Gastrocnemius medialis (tissue), 4 donors: ENCODE measurements around the gene PEX16. TPM values are rescaled to one million over a fixed set of nuclear protein-coding genes. Genes with fewer than 3 reads are reported as not detected.

Source experiments
- ATAC-seq, 2 donors: fragments of 150-250 bp; one replicate each; pipeline ENCODE4 v1.9.1; 2016
- DNase-seq, 2 donors: peaks; one replicate each; pipeline ENCODE4 v3.0.0-alpha.2; 2019
- H3K27ac ChIP-seq, 4 donors: fragments of 200-600 bp; sonication (generic); 1 replicate in 1 of 4; 2 replicates in 3 of 4; pipeline ENCODE4 v1.5.1; 2016 to 2018; ENCODE audit warnings: mild to moderate bottlenecking in 2 of 4, moderate library complexity in 1 of 4
- H3K27me3 ChIP-seq, 3 donors: fragments of 200-600 bp; sonication (generic) in 2 of 3; 1 replicate in 1 of 3; 2 replicates in 2 of 3; pipeline versions ENCODE4 v1.5.1 to v1.6.0; 2016 to 2019; ENCODE audit warnings: mild to moderate bottlenecking in 1 of 3, moderate library complexity in 1 of 3
- H3K36me3 ChIP-seq, 2 donors: fragments of 200-600 bp; sonication (generic) in 1 of 2; one replicate each; pipeline ENCODE4 v1.5.1; 2017 to 2018
- H3K4me1 ChIP-seq, 2 donors: fragments of 200-600 bp; sonication (generic) in 1 of 2; one replicate each; pipeline ENCODE4 v1.5.1; 2016 to 2017; ENCODE audit warnings: mild to moderate bottlenecking in 2 of 2
- H3K4me3 ChIP-seq, 4 donors: fragments of 200-600 bp; sonication (generic) in 3 of 4; 1 replicate in 1 of 4; 2 replicates in 3 of 4; pipeline ENCODE4 v1.5.1; 2016 to 2019; ENCODE audit warnings: mild to moderate bottlenecking in 2 of 4
- H3K9me3 ChIP-seq, 3 donors: fragments of 200-600 bp; sonication (generic) in 2 of 3; 1 replicate in 1 of 3; 2 replicates in 2 of 3; pipeline ENCODE4 v1.5.1; 2016 to 2019
- CTCF ChIP-seq, 5 experiments: fragments of 450-650 bp in 3 of 5; fragments of 200-600 bp in 2 of 5; sonication (generic) in 2 of 5; IDR thresholded peaks in 4 of 5; conservative IDR thresholded peaks in 1 of 5; 1 replicate in 4 of 5; 2 replicates in 1 of 5; pipeline ENCODE4 v1.5.1; 2016 to 2019; ENCODE audit warnings: antibody characterized with exemption in 5 of 5, mild to moderate bottlenecking in 3 of 5, moderate library complexity in 3 of 5
- POLR2A ChIP-seq, 2 donors: fragments of 450-650 bp; IDR thresholded peaks; one replicate each; pipeline ENCODE4 v1.6.1; 2017; ENCODE audit warnings: antibody characterized with exemption in 2 of 2, mild to moderate bottlenecking in 2 of 2, moderate library complexity in 2 of 2
- in situ Hi-C, 4 donors: fragments of 200-750 bp; cut with MboI; loops; one replicate each; pipeline versions ENCODE4 v1.15.0 to v1.8.0; 2017; ENCODE audit warnings: low sequenced_read_pairs in 4 of 4
- intact Hi-C: fragments of 100-400 bp; cut with DNase I; formaldehyde crosslinking; loops from one replicate; pipeline ENCODE4 v1.15.1; 2023; ENCODE audit warnings: low total_unique reads
- total RNA-seq, 4 donors: library from RNA; depleted of rRNA; stranded (reverse); fragments of >200 nt; gene quantifications; one replicate each; pipeline versions ENCODE4 v1.1.0 to v1.2.3, GENCODE V29; 2016

The PEX16 gene
- total RNA-seq, 4 donors from 2014 or later, result 18.5 to 27.2 (median 20.5) TPM

- no peaks in the 10 kb centered on the region for H3K27me3 ChIP-seq
- H3K36me3 ChIP-seq, result peaks cover 0 to 100% of the 10 kb centered on the region in 2 donors
- no peaks in the 10 kb centered on the region for H3K4me1 ChIP-seq
- H3K4me3 ChIP-seq, result no peak overlapping the region
- in situ Hi-C loops (no loop called here), intact Hi-C loops (loop anchor here (10.0 kb wide), 1 partner anchor 255 kb away; the partner anchor contains the start of gene PHF21A)
- no peak for TF ChIP-seq CTCF (IDR thresholded peaks at IDR 0.05 in 4 of 5, conservative IDR thresholded peaks at IDR 0.05 in 1 of 5)
- TF ChIP-seq POLR2A (IDR thresholded peaks at IDR 0.05), result no peak
- DNase-seq (no peak), ATAC-seq (no peak)
- H3K9me3 ChIP-seq, result no peaks in the 10 kb centered on the region
- H3K27ac ChIP-seq, result no peak overlapping the region
Measured at GRCh38 chr11:45869551-45869950, 48.1 kb downstream of the PEX16 start.

GRCh38 chr11:45864041-45864440, 53.6 kb downstream of the PEX16 start:
- Histone ChIP-seq H3K4me3 (no peak overlapping the region), H3K36me3 (peaks cover 0 to 79% of the 10 kb centered on the region in 2 donors)
- intact Hi-C loops, result loop anchor here (5.0 to 10.0 kb wide), 2 partner anchors 53 to 261 kb away; partner anchors contain the start of genes PEX16 and PHF21A

GRCh38 chr11:45860764-45861510, 56.7 kb downstream of the PEX16 start:
- ATAC-seq (peak; percentile 65 to 75), DNase-seq (peak; percentile 34 to 67)
- Histone ChIP-seq H3K4me3 (no peak overlapping the region), H3K4me1 (peaks cover 55 to 56% of the 10 kb centered on the region in 2 donors), H3K27me3 (no peaks in the 10 kb centered on the region), H3K27ac (peak overlapping the region; percentile 91 to 99 (median 99)), H3K36me3 (peaks cover 0 to 48% of the 10 kb centered on the region in 2 donors), H3K9me3 (no peaks in the 10 kb centered on the region)
- intact Hi-C loops, result loop anchor here (5.0 to 10.0 kb wide), 2 partner anchors 56 to 264 kb away; partner anchors contain the start of genes PEX16 and PHF21A
- TF ChIP-seq POLR2A (IDR thresholded peaks at IDR 0.05) (no peak), CTCF (IDR thresholded peaks at IDR 0.05 in 4 of 5, conservative IDR thresholded peaks at IDR 0.05 in 1 of 5) (no peak)
- in situ Hi-C loops, result no loop called here

More at GRCh38 chr11:45864041-45864440, 53.6 kb downstream of the PEX16 start:
- DNase-seq (no peak), ATAC-seq (no peak)
- Histone ChIP-seq H3K9me3 (no peaks in the 10 kb centered on the region), H3K4me1 (peaks cover 24 to 25% of the 10 kb centered on the region in 2 donors), H3K27ac (peak overlapping the region in 1 of 4 donors; percentile 1), H3K27me3 (no peaks in the 10 kb centered on the region)
- in situ Hi-C loops, result no loop called here
- TF ChIP-seq CTCF (IDR thresholded peaks at IDR 0.05 in 4 of 5, conservative IDR thresholded peaks at IDR 0.05 in 1 of 5), result no peak
- TF ChIP-seq POLR2A (IDR thresholded peaks at IDR 0.05), result no peak

- in situ Hi-C loops (no loop called here), intact Hi-C loops (loop anchor here (5.0 to 10.0 kb wide), 2 partner anchors 57 to 264 kb away; partner anchors contain the start of genes PEX16 and PHF21A)
- no peak for TF ChIP-seq CTCF (IDR thresholded peaks at IDR 0.05 in 4 of 5, conservative IDR thresholded peaks at IDR 0.05 in 1 of 5)
- TF ChIP-seq POLR2A (IDR thresholded peaks at IDR 0.05), result no peak
- H3K27me3 ChIP-seq, result no peaks in the 10 kb centered on the region
- no peaks in the 10 kb centered on the region for H3K9me3 ChIP-seq
- DNase-seq (no peak), ATAC-seq (no peak)
- H3K4me3 ChIP-seq, result no peak overlapping the region
- peak overlapping the region; percentile 91 to 99 (median 99) for H3K27ac ChIP-seq
- peaks cover 0 to 42% of the 10 kb centered on the region in 2 donors for H3K36me3 ChIP-seq
- H3K4me1 ChIP-seq, result peaks cover 61 to 62% of the 10 kb centered on the region in 2 donors
Measured at GRCh38 chr11:45860348-45860747, 57.3 kb downstream of the PEX16 start.

Other genes starting within 250 kb of the PEX16 start
- gene SLC35C1, start 112.7 kb downstream of the PEX16 start, total RNA-seq, result 10 to 100 TPM in 1 of 4 donors, 1 to 10 TPM in 3; 4.8 to 11.7 (median 7.8) TPM
- gene CRY2, start 70.4 kb downstream of the PEX16 start, total RNA-seq, result 10 to 100 TPM; 36.4 to 85.9 (median 37.9) TPM
- 1 to 10 TPM; 1.4 to 4.0 (median 1.9) TPM for gene MAPK8IP1, start 32.2 kb downstream of the PEX16 start, total RNA-seq
- not detected for gene FREY1, start 10.6 kb downstream of the PEX16 start, total RNA-seq
- gene LARGE2, start 4.8 kb upstream of the PEX16 start, total RNA-seq, result not detected
- gene PHF21A, start 203.6 kb upstream of the PEX16 start, total RNA-seq, result 10 to 100 TPM in 3 of 4 donors, 1 to 10 TPM in 1; 9.8 to 20.2 (median 15.4) TPM